Measurements from ENCODE around the gene FANCI. TPM values are rescaled to one million over a fixed set of nuclear protein-coding genes. Genes with fewer than 3 reads are reported as not detected.

Gene FANCI
- total RNA-seq, 1 donor from 2014 or later = 11.3 TPM

- Mint-ChIP-seq H3K27ac (ENCODE audit: unreplicated experiment) (no peak overlapping the region), H3K27me3 (ENCODE audit: unreplicated experiment) (no peaks in the 10 kb centered on the region), H3K9me3 (ENCODE audit: unreplicated experiment) (peaks cover 4% of the 10 kb centered on the region), H3K36me3 (ENCODE audit: unreplicated experiment) (peaks cover 22% of the 10 kb centered on the region), H3K4me1 (ENCODE audit: unreplicated experiment) (no peaks in the 10 kb centered on the region), H3K4me3 (ENCODE audit: unreplicated experiment) (no peak overlapping the region)
- TF ChIP-seq CTCF (IDR thresholded peaks at IDR 0.05) = no peak
- no peak for DNase-seq (ENCODE audit: extremely low spot score, unreplicated experiment)
Observed at GRCh38 chr15:89283201-89283600, 39.4 kb downstream of the FANCI start.

DNA sequence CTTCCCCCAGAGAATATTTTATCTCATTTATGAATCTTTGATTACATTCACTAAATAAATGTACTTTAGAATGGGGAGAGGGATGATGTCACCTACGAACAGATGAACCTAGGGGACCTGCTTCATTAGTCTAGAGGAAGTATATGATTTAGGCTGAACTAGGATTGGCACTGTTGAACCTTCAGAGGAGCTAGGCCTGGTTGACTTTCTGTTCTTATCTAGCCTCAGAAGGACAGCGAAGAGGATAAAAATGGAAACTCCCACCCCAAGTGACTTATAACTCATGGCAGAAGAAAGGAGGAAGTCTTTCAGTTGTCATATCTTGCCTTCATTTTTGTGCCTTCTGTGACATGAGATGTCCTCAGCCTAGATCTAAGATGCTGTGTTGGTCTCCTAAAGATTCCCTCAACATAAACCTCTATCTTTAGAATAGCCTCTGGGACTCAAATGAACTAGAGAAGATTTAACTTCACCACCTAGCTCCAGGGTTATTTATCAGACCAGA is 48.2 kb downstream of the FANCI start:
- no peak for DNase-seq (ENCODE audit: extremely low spot score, unreplicated experiment)
- Mint-ChIP-seq H3K9me3 (ENCODE audit: unreplicated experiment) (no peaks in the 10 kb centered on the region), H3K27me3 (ENCODE audit: unreplicated experiment) (no peaks in the 10 kb centered on the region), H3K4me1 (ENCODE audit: unreplicated experiment) (no peaks in the 10 kb centered on the region), H3K36me3 (ENCODE audit: unreplicated experiment) (peaks cover 8% of the 10 kb centered on the region), H3K4me3 (ENCODE audit: unreplicated experiment) (no peak overlapping the region), H3K27ac (ENCODE audit: unreplicated experiment) (no peak overlapping the region)
- TF ChIP-seq CTCF (IDR thresholded peaks at IDR 0.05) = no peak

GRCh38 chr15:89293012-89293411 is 49.2 kb downstream of the FANCI start:
- DNase-seq (ENCODE audit: extremely low spot score, unreplicated experiment) = no peak
- Mint-ChIP-seq H3K27me3 (ENCODE audit: unreplicated experiment) (no peaks in the 10 kb centered on the region), H3K36me3 (ENCODE audit: unreplicated experiment) (peaks cover 6% of the 10 kb centered on the region), H3K4me3 (ENCODE audit: unreplicated experiment) (no peak overlapping the region), H3K27ac (ENCODE audit: unreplicated experiment) (no peak overlapping the region), H3K9me3 (ENCODE audit: unreplicated experiment) (peaks cover 2% of the 10 kb centered on the region), H3K4me1 (ENCODE audit: unreplicated experiment) (no peaks in the 10 kb centered on the region)
- TF ChIP-seq CTCF (IDR thresholded peaks at IDR 0.05) = no peak

DNA sequence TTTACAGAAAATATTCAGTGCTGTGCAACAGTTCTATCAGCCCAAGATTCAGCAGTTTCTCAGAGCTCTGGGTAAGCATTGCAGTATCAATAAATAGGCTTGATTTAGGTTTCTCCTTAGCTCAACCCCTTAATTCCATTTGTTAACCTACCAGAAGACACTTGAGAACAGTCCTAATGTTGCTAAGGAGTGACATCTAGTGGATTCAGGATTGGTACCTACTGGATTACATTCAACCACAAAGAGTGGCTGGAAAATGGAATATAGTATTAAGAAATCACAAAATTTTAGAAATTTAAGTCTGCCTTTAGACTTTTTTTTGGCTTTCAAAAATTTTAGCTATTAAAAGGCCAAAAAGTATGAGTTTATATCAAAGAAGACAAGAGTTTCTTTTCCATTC is 56.1 kb downstream of the FANCI start:
- Mint-ChIP-seq H3K36me3 (ENCODE audit: unreplicated experiment) (peaks cover 15% of the 10 kb centered on the region), H3K4me3 (ENCODE audit: unreplicated experiment) (no peak overlapping the region), H3K4me1 (ENCODE audit: unreplicated experiment) (no peaks in the 10 kb centered on the region)

More for the DNA sequence above, 56.1 kb downstream of the FANCI start:
- no peak overlapping the region for H3K27ac Mint-ChIP-seq (ENCODE audit: unreplicated experiment)
- H3K9me3 Mint-ChIP-seq (ENCODE audit: unreplicated experiment) = peaks cover 8% of the 10 kb centered on the region
- no peak for DNase-seq (ENCODE audit: extremely low spot score, unreplicated experiment)
- TF ChIP-seq CTCF (IDR thresholded peaks at IDR 0.05) = peak; percentile 61
- H3K27me3 Mint-ChIP-seq (ENCODE audit: unreplicated experiment) = no peaks in the 10 kb centered on the region

Data from osteocyte (in vitro differentiated cells).